Astrocyte (in vitro differentiated cells and primary cell): ENCODE data around the gene TOR1AIP1. TPM values are rescaled to one million over a fixed set of nuclear protein-coding genes. Genes with fewer than 3 reads are reported as not detected.

Experiments
- DNase-seq: peaks from one replicate; pipeline ENCODE4 v3.0.0-alpha.2; 2010; ENCODE audit warnings: low read depth
- FAIRE-seq: peaks from 2 replicates; lab custom pipeline; 2011; peaks lifted over from hg19 to GRCh38; lab: Jason Lieb, UNC
- H2AFZ ChIP-seq: 2 replicates; pipeline ENCODE4 v1.6.0; 2012; ENCODE audit warnings: low read depth, low read length, inconsistent platforms
- H3K27ac ChIP-seq: 2 replicates; pipeline ENCODE4 v1.5.1; 2011; ENCODE audit warnings: low read depth, low read length, inconsistent platforms
- H3K27me3 ChIP-seq: 2 replicates; pipeline ENCODE4 v1.6.0; 2011; ENCODE audit warnings: low read length, inconsistent platforms; ENCODE audit not compliant: insufficient read depth
- H3K36me3 ChIP-seq: 2 replicates; pipeline ENCODE4 v1.5.1; 2011; ENCODE audit warnings: low read length, inconsistent platforms; ENCODE audit not compliant: insufficient read depth
- H3K4me1 ChIP-seq: 2 replicates; pipeline ENCODE4 v1.5.1; 2011; ENCODE audit warnings: low read length, inconsistent platforms; ENCODE audit not compliant: insufficient read depth
- H3K4me2 ChIP-seq: 2 replicates; pipeline ENCODE4 v1.6.0; 2012; ENCODE audit warnings: low read length, inconsistent platforms
- H3K4me3 ChIP-seq: 2 replicates; pipeline ENCODE4 v1.5.1; 2011; ENCODE audit warnings: low read depth, mild to moderate bottlenecking, low read length, inconsistent platforms; ENCODE audit not compliant: insufficient read depth
- H3K79me2 ChIP-seq: 2 replicates; pipeline ENCODE4 v1.6.0; 2012; ENCODE audit warnings: mild to moderate bottlenecking, low read length, inconsistent platforms; ENCODE audit not compliant: insufficient read depth
- H3K9ac ChIP-seq: 2 replicates; pipeline ENCODE4 v1.6.0; 2012; ENCODE audit warnings: mild to moderate bottlenecking, low read length, inconsistent platforms
- H3K9me3 ChIP-seq: 2 replicates; pipeline ENCODE4 v1.5.1; 2012; ENCODE audit warnings: low read depth, mild to moderate bottlenecking, low read length, inconsistent platforms; ENCODE audit not compliant: insufficient read depth
- H4K20me1 ChIP-seq: 2 replicates; pipeline ENCODE4 v1.6.0; 2012; ENCODE audit warnings: low read length, inconsistent platforms; ENCODE audit not compliant: insufficient read depth
- H3K27ac Mint-ChIP-seq: one replicate; pipeline ENCODE4 v1.8.0; 2021; ENCODE audit warnings: mild to moderate bottlenecking, mixed read lengths; ENCODE audit not compliant: unreplicated experiment
- H3K27me3 Mint-ChIP-seq: one replicate; pipeline ENCODE4 v1.8.0; 2021; ENCODE audit warnings: low read depth, mixed read lengths; ENCODE audit not compliant: unreplicated experiment
- H3K36me3 Mint-ChIP-seq: one replicate; pipeline ENCODE4 v1.8.0; 2021; ENCODE audit warnings: low read depth, mixed read lengths; ENCODE audit not compliant: unreplicated experiment
- H3K4me1 Mint-ChIP-seq: one replicate; pipeline ENCODE4 v1.8.0; 2021; ENCODE audit warnings: low read depth, mixed read lengths; ENCODE audit not compliant: unreplicated experiment
- H3K4me3 Mint-ChIP-seq: one replicate; pipeline ENCODE4 v1.8.0; 2021; ENCODE audit warnings: mild to moderate bottlenecking, moderate library complexity, mixed read lengths; ENCODE audit not compliant: unreplicated experiment
- H3K9me3 Mint-ChIP-seq: one replicate; pipeline ENCODE4 v1.8.0; 2021; ENCODE audit warnings: mild to moderate bottlenecking, mixed read lengths; ENCODE audit not compliant: unreplicated experiment
- CTCF ChIP-seq: IDR thresholded peaks from 2 replicates; pipeline ENCODE4 v1.5.1; 2011; ENCODE audit warnings: low read depth, mild to moderate bottlenecking, inconsistent platforms, low read length, moderate library complexity; ENCODE audit not compliant: insufficient read depth
- EZH2 ChIP-seq: IDR thresholded peaks from 2 replicates; pipeline ENCODE4 v1.6.1; 2012; ENCODE audit warnings: mild to moderate bottlenecking, low read length, inconsistent platforms; ENCODE audit not compliant: insufficient read depth
- total RNA-seq: library from RNA; stranded (reverse); gene quantifications from 2 replicates; pipeline ENCODE4 v1.2.1, GENCODE V29; 2021

Gene TOR1AIP1
- total RNA-seq, 1 donor from 2014 or later, result 37.4 TPM

GRCh38 chr1:179871940-179872339 lies 10.1 kb upstream of the TOR1AIP1 start:
- Mint-ChIP-seq H3K9me3 (no peaks in the 10 kb centered on the region), H3K27me3 (no peaks in the 10 kb centered on the region), H3K4me3 (no peak overlapping the region), H3K27ac (no peak overlapping the region), H3K4me1 (peaks cover 26% of the 10 kb centered on the region), H3K36me3 (peaks cover 19% of the 10 kb centered on the region)
- Histone ChIP-seq H3K36me3 (peaks cover 15% of the 10 kb centered on the region), H3K9ac (no peak overlapping the region), H3K4me2 (no peak overlapping the region), H3K4me3 (no peak overlapping the region), H3K27me3 (no peaks in the 10 kb centered on the region), H3K27ac (no peak overlapping the region), H3K79me2 (peaks cover 94% of the 10 kb centered on the region), H3K4me1 (peaks cover 11% of the 10 kb centered on the region), H4K20me1 (peaks cover 96% of the 10 kb centered on the region), H3K9me3 (no peaks in the 10 kb centered on the region), H2AFZ (no peak overlapping the region)
- DNase-seq, result no peak
- no peak for TF ChIP-seq EZH2
- no peak for TF ChIP-seq CTCF
- no peak for FAIRE-seq

- peaks cover 11% of the 10 kb centered on the region for H3K4me1 ChIP-seq
- no peak overlapping the region for H3K4me2 ChIP-seq
- Mint-ChIP-seq H3K4me1 (peaks cover 25% of the 10 kb centered on the region), H3K4me3 (no peak overlapping the region), H3K9me3 (no peaks in the 10 kb centered on the region), H3K27me3 (no peaks in the 10 kb centered on the region), H3K27ac (no peak overlapping the region), H3K36me3 (peaks cover 19% of the 10 kb centered on the region)
- H3K9me3 ChIP-seq, result no peaks in the 10 kb centered on the region
- no peak for TF ChIP-seq CTCF
- peaks cover 94% of the 10 kb centered on the region for H3K79me2 ChIP-seq
- peaks cover 13% of the 10 kb centered on the region for H3K36me3 ChIP-seq
- no peaks in the 10 kb centered on the region for H3K27me3 ChIP-seq
- no peak for FAIRE-seq
- no peak overlapping the region for H2AFZ ChIP-seq
- no peak overlapping the region for H3K9ac ChIP-seq
- H3K27ac ChIP-seq, result no peak overlapping the region
- H3K4me3 ChIP-seq, result no peak overlapping the region
- no peak for DNase-seq
- peaks cover 93% of the 10 kb centered on the region for H4K20me1 ChIP-seq
Measured at GRCh38 chr1:179872558-179872957, 9.5 kb upstream of the TOR1AIP1 start.

- peak overlapping the region; percentile 62 for H3K4me3 Mint-ChIP-seq
- no peak overlapping the region for H3K27ac Mint-ChIP-seq
- H3K4me3 ChIP-seq, result no peak overlapping the region
- H3K36me3 Mint-ChIP-seq, result peaks cover 14% of the 10 kb centered on the region
- no peaks in the 10 kb centered on the region for H3K9me3 ChIP-seq
- no peak overlapping the region for H3K9ac ChIP-seq
- H3K4me1 Mint-ChIP-seq, result peaks cover 22% of the 10 kb centered on the region
- no peak overlapping the region for H3K4me2 ChIP-seq
- no peaks in the 10 kb centered on the region for H3K27me3 ChIP-seq
- no peak overlapping the region for H3K27ac ChIP-seq
- TF ChIP-seq EZH2 (no peak), CTCF (no peak)
- peaks cover 11% of the 10 kb centered on the region for H3K4me1 ChIP-seq
- H4K20me1 ChIP-seq, result peaks cover 84% of the 10 kb centered on the region
- H3K79me2 ChIP-seq, result peaks cover 90% of the 10 kb centered on the region
- no peaks in the 10 kb centered on the region for H3K27me3 Mint-ChIP-seq
- DNase-seq, result no peak
- H3K36me3 ChIP-seq, result peaks cover 13% of the 10 kb centered on the region
- no peaks in the 10 kb centered on the region for H3K9me3 Mint-ChIP-seq
- no peak overlapping the region for H2AFZ ChIP-seq
- FAIRE-seq, result no peak
Measured at GRCh38 chr1:179873438-179873851, 8.6 kb upstream of the TOR1AIP1 start.
